Gastrocnemius medialis (tissue), 4 donors: ENCODE measurements around the gene GCNA.
"Not testable (repeated sequence)": the region's sequence is repeated elsewhere in the genome, so short reads cannot be mapped to it uniquely, and the experiment has no call there.

Experiments
- POLR2A ChIP-seq, 2 donors: fragments of 450-650 bp; IDR thresholded peaks; one replicate each; pipeline ENCODE4 v1.6.1; 2017; ENCODE audit warnings: antibody characterized with exemption in 2 of 2, mild to moderate bottlenecking in 2 of 2, moderate library complexity in 2 of 2
- TF ChIP-seq, protein P1 (sequence below), 5 experiments: fragments of 450-650 bp in 3 of 5; fragments of 200-600 bp in 2 of 5; sonication (generic) in 2 of 5; IDR thresholded peaks in 4 of 5; conservative IDR thresholded peaks in 1 of 5; 1 replicate in 4 of 5; 2 replicates in 1 of 5; pipeline ENCODE4 v1.5.1; 2016 to 2019; ENCODE audit warnings: antibody characterized with exemption in 5 of 5, mild to moderate bottlenecking in 3 of 5, moderate library complexity in 3 of 5

DNA sequence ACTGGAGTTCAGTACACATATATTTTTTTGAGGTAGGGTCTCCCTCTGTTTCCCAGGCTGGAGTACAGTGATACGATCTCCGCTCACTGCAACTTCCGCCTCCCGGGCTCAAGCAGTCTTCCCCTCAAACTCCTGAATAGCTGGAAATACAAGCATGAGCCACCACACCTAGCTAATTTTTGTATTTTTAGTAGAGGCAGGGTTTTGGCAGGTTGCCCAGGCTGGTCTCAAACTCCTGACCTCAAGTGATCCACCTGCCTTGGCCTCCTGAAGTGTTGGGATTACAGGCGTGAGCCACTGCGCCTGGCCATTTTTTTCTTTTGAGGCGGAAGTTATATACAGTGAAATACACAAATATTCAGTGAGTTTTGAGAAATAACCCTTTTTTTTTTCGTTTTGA lies 6.8 kb upstream of the GCNA start:
- TF ChIP-seq, protein P1, sequence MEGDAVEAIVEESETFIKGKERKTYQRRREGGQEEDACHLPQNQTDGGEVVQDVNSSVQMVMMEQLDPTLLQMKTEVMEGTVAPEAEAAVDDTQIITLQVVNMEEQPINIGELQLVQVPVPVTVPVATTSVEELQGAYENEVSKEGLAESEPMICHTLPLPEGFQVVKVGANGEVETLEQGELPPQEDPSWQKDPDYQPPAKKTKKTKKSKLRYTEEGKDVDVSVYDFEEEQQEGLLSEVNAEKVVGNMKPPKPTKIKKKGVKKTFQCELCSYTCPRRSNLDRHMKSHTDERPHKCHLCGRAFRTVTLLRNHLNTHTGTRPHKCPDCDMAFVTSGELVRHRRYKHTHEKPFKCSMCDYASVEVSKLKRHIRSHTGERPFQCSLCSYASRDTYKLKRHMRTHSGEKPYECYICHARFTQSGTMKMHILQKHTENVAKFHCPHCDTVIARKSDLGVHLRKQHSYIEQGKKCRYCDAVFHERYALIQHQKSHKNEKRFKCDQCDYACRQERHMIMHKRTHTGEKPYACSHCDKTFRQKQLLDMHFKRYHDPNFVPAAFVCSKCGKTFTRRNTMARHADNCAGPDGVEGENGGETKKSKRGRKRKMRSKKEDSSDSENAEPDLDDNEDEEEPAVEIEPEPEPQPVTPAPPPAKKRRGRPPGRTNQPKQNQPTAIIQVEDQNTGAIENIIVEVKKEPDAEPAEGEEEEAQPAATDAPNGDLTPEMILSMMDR (IDR thresholded peaks at IDR 0.05 in 4 of 5, conservative IDR thresholded peaks at IDR 0.05 in 1 of 5) = not testable (repeated sequence)
- not testable (repeated sequence) for TF ChIP-seq POLR2A (IDR thresholded peaks at IDR 0.05)
